Ishikawa (cell line): ENCODE data around the gene TET2.

Source experiments
- CEBPB ChIP-seq: IDR thresholded peaks from 2 replicates; pipeline ENCODE4 v1.6.1; 2012
- CREB1 ChIP-seq: IDR thresholded peaks from 2 replicates; pipeline ENCODE4 v1.6.1; 2012; ENCODE audit warnings: low read depth
- EGR1 ChIP-seq: IDR thresholded peaks from 2 replicates; pipeline ENCODE4 v1.6.1; 2012
- EP300 ChIP-seq: IDR thresholded peaks from 2 replicates; pipeline ENCODE4 v1.6.1; 2012; ENCODE audit warnings: borderline replicate concordance
- FOXM1 ChIP-seq: IDR thresholded peaks from 2 replicates; pipeline ENCODE4 v1.6.1; 2012; ENCODE audit warnings: low read depth, borderline replicate concordance
- NFIC ChIP-seq: IDR thresholded peaks from 2 replicates; pipeline ENCODE4 v1.6.1; 2012
- RAD21 ChIP-seq: IDR thresholded peaks from 2 replicates; pipeline ENCODE4 v1.6.1; 2012; ENCODE audit warnings: low read depth
- TAF1 ChIP-seq: IDR thresholded peaks from 2 replicates; pipeline ENCODE4 v1.6.1; 2012; ENCODE audit warnings: low read depth, mild to moderate bottlenecking
- TCF12 ChIP-seq: IDR thresholded peaks from 2 replicates; pipeline ENCODE4 v1.6.1; 2012; ENCODE audit warnings: low read depth
- TEAD4 ChIP-seq: IDR thresholded peaks from 2 replicates; pipeline ENCODE4 v1.6.1; 2012
- YY1 ChIP-seq: IDR thresholded peaks from 2 replicates; pipeline ENCODE4 v1.6.1; 2012; ENCODE audit warnings: low read depth
- ZBTB7A ChIP-seq: IDR thresholded peaks from 2 replicates; pipeline ENCODE4 v1.6.1; 2012; ENCODE audit warnings: low read depth
- TF ChIP-seq, protein P1 (sequence below): IDR thresholded peaks from 2 replicates; pipeline ENCODE4 v1.6.1; 2012
- TF ChIP-seq, protein P2 (sequence below): IDR thresholded peaks from 2 replicates; pipeline ENCODE4 v1.6.1; 2012; ENCODE audit warnings: low read depth, mild to moderate bottlenecking
- TF ChIP-seq, protein P3 (sequence below): IDR thresholded peaks from 2 replicates; pipeline ENCODE4 v1.6.1; 2012

The TET2 gene

DNA sequence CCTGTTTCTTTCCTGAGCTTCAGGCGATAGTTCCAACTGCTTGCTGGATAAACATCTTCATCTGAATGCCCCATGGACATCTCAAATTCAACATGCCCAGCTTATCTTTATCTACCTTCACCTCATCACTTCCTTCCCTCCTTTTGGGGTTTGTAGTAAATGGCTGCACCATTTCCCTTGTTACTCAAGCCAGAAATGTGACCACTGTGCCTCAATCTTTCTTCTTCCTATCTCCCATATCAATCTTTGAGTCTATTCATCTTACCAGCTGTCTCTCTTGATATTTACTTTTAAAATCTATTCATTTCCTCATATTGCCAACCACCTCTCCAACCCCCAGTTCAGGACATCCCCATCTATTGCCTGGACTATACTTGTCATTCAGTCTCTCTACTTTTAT lies 171.8 kb downstream of the TET2 start:
- TF ChIP-seq EGR1 (no peak), CREB1 (no peak), TAF1 (no peak)

DNA sequence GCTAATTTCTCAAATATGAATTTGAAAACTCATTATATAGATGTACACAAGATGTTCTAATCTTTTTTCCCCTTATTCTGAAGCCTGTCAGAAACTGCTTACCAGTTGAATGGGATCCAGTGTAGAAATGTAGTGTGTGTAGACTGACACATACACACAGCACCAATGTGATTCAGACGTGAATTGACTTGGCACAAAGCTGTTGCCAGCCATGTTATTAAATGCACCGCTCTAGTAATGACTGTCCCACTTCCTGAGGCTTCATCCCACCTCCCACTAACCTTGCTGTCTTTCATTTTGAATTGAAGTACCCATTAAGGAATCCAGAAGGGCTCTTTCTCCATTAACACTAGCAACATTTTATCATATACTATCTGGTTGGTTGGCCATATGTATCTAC lies 180.5 kb downstream of the TET2 start:
- TF ChIP-seq TEAD4 (no peak), CREB1 (no peak), EP300 (no peak), RAD21 (no peak), NFIC (no peak), TCF12 (no peak), FOXM1 (no peak), ZBTB7A (no peak), EGR1 (no peak), CEBPB (no peak), TAF1 (no peak), YY1 (no peak)
- TF ChIP-seq, protein P1, sequence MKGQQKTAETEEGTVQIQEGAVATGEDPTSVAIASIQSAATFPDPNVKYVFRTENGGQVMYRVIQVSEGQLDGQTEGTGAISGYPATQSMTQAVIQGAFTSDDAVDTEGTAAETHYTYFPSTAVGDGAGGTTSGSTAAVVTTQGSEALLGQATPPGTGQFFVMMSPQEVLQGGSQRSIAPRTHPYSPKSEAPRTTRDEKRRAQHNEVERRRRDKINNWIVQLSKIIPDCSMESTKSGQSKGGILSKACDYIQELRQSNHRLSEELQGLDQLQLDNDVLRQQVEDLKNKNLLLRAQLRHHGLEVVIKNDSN, result no peak
- TF ChIP-seq, protein P2, sequence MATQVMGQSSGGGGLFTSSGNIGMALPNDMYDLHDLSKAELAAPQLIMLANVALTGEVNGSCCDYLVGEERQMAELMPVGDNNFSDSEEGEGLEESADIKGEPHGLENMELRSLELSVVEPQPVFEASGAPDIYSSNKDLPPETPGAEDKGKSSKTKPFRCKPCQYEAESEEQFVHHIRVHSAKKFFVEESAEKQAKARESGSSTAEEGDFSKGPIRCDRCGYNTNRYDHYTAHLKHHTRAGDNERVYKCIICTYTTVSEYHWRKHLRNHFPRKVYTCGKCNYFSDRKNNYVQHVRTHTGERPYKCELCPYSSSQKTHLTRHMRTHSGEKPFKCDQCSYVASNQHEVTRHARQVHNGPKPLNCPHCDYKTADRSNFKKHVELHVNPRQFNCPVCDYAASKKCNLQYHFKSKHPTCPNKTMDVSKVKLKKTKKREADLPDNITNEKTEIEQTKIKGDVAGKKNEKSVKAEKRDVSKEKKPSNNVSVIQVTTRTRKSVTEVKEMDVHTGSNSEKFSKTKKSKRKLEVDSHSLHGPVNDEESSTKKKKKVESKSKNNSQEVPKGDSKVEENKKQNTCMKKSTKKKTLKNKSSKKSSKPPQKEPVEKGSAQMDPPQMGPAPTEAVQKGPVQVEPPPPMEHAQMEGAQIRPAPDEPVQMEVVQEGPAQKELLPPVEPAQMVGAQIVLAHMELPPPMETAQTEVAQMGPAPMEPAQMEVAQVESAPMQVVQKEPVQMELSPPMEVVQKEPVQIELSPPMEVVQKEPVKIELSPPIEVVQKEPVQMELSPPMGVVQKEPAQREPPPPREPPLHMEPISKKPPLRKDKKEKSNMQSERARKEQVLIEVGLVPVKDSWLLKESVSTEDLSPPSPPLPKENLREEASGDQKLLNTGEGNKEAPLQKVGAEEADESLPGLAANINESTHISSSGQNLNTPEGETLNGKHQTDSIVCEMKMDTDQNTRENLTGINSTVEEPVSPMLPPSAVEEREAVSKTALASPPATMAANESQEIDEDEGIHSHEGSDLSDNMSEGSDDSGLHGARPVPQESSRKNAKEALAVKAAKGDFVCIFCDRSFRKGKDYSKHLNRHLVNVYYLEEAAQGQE, result no peak
- TF ChIP-seq, protein P3, sequence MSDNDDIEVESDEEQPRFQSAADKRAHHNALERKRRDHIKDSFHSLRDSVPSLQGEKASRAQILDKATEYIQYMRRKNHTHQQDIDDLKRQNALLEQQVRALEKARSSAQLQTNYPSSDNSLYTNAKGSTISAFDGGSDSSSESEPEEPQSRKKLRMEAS, result no peak

DNA sequence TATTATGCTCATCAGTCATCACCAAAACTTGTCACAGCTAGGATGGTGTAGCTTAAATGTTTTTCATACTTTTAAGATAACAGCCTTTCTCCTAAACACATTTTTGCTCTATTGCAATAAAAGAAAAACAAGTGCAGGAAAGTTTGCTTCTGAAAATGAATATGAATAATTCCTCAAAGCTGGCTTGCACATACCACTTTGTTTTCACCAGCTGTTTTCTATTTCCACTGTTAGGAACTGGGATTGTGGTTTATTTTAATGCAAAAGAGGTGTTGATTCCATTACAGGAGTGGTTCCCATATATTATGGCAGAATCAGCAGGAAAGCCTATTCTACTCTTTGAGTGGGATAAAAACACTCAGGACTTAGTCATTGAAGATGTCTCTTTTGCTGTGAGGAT lies 181.3 kb downstream of the TET2 start:
- TF ChIP-seq ZBTB7A (no peak), CEBPB (no peak), CREB1 (no peak), RAD21 (no peak), NFIC (no peak), TAF1 (no peak), EGR1 (no peak), YY1 (no peak), TCF12 (no peak), EP300 (no peak), TEAD4 (no peak), FOXM1 (no peak)
- TF ChIP-seq, protein P2, result no peak
- TF ChIP-seq, protein P3, result no peak
- TF ChIP-seq, protein P1, result no peak

DNA sequence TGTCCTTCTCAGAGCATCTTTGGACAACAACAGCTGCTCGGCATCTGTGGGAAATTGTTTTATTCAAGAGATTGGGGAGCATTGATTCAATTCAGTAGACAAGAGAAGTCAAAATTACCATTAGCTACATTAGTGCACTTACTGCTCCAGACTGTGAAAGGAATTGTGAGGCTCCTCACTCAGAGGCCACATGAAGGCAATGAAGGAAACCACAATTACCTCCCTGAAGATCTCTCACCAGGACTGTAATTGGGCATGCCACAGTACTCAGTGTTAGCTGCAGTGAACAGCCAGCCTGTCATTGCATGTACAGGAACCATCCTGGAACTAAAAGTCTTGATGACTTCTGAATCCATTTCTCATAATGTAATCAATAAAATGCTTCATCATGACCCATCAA lies 182.4 kb downstream of the TET2 start:
- no peak for TF ChIP-seq NFIC
- no peak for TF ChIP-seq ZBTB7A
- TF ChIP-seq TAF1, result no peak
- TF ChIP-seq, protein P1, result no peak
- TF ChIP-seq, protein P2, result no peak
